Measurements from ENCODE around the gene OPCML. TPM values are rescaled to one million over a fixed set of nuclear protein-coding genes. Genes with fewer than 3 reads are reported as not detected.

OPCML gene
- polyA plus RNA-seq, 1 donor (not counting 4 experiments of a cell fraction or from before 2014, with no cell fraction given): 0.04 TPM

GRCh38 chr11:132632641-132633124 is 899.6 kb downstream of the OPCML start:
- FAIRE-seq: peak; percentile 26
- Histone ChIP-seq H3K4me1 (ENCODE audit: control insufficient read depth, extremely low read depth, insufficient read depth, low read length) (no peaks in the 10 kb centered on the region), H3K9me1 (ENCODE audit: control insufficient read depth, extremely low read depth, insufficient read depth, low read length) (no peaks in the 10 kb centered on the region), H3K4me2 (ENCODE audit: control insufficient read depth, extremely low read depth, insufficient read depth, low read depth, low read length) (no peak overlapping the region), H3K9ac (ENCODE audit: control insufficient read depth, extremely low read depth, insufficient read depth, low read length) (no peak overlapping the region), H2AFZ (ENCODE audit: control insufficient read depth, low read length) (no peak overlapping the region), H3K36me3 (ENCODE audit: control insufficient read depth in 2 of 2, extremely low read depth in 1 of 2, insufficient read depth in 2 of 2, low read length in 2 of 2) (no peaks in the 10 kb centered on the region), H3K4me3 (ENCODE audit: control insufficient read depth in 2 of 3, extremely low read depth in 1 of 3, insufficient read depth in 2 of 3, low read depth in 1 of 3, low read length in 3 of 3) (no peak overlapping the region), H4K20me1 (ENCODE audit: control insufficient read depth, extremely low read depth, insufficient read depth, low read length) (no peaks in the 10 kb centered on the region), H3K9me3 (ENCODE audit: control insufficient read depth, low read depth, low read length) (no peaks in the 10 kb centered on the region), H3K79me2 (ENCODE audit: control insufficient read depth, insufficient read depth, low read length) (no peaks in the 10 kb centered on the region), H3K27me3 (ENCODE audit: control insufficient read depth, extremely low read depth, insufficient read depth, low read length) (no peaks in the 10 kb centered on the region), H3K27ac (ENCODE audit: control insufficient read depth, insufficient read depth, low read length) (no peak overlapping the region)
- TF ChIP-seq EZH2 (IDR thresholded peaks at IDR 0.05; ENCODE audit: low read length): no peak
- no peak for TF ChIP-seq CTCF (optimal IDR thresholded peaks at IDR 0.05 in 1 of 3, IDR thresholded peaks at IDR 0.05 in 1 of 3, conservative IDR thresholded peaks at IDR 0.05 in 1 of 3; ENCODE audit: extremely low read depth in 1 of 3, insufficient read depth in 2 of 3, low read length in 3 of 3)
- peak; percentile 62 for DNase-seq (ENCODE audit: low read depth, low spot score)
- dilution Hi-C loops (cut with MboI; ENCODE audit: extremely low pct_ligation_motif_present, low sequenced_read_pairs): no loop called here

GRCh38 chr11:132631989-132632388 is 900.3 kb downstream of the OPCML start:
- Histone ChIP-seq H3K4me2 (ENCODE audit: control insufficient read depth, extremely low read depth, insufficient read depth, low read depth, low read length) (no peak overlapping the region), H3K27ac (ENCODE audit: control insufficient read depth, insufficient read depth, low read length) (no peak overlapping the region), H4K20me1 (ENCODE audit: control insufficient read depth, extremely low read depth, insufficient read depth, low read length) (no peaks in the 10 kb centered on the region), H3K9me1 (ENCODE audit: control insufficient read depth, extremely low read depth, insufficient read depth, low read length) (no peaks in the 10 kb centered on the region), H3K79me2 (ENCODE audit: control insufficient read depth, insufficient read depth, low read length) (no peaks in the 10 kb centered on the region), H3K9ac (ENCODE audit: control insufficient read depth, extremely low read depth, insufficient read depth, low read length) (no peak overlapping the region), H3K4me3 (ENCODE audit: control insufficient read depth in 2 of 3, extremely low read depth in 1 of 3, insufficient read depth in 2 of 3, low read depth in 1 of 3, low read length in 3 of 3) (no peak overlapping the region), H2AFZ (ENCODE audit: control insufficient read depth, low read length) (no peak overlapping the region), H3K9me3 (ENCODE audit: control insufficient read depth, low read depth, low read length) (no peaks in the 10 kb centered on the region), H3K4me1 (ENCODE audit: control insufficient read depth, extremely low read depth, insufficient read depth, low read length) (no peaks in the 10 kb centered on the region), H3K27me3 (ENCODE audit: control insufficient read depth, extremely low read depth, insufficient read depth, low read length) (no peaks in the 10 kb centered on the region), H3K36me3 (ENCODE audit: control insufficient read depth in 2 of 2, extremely low read depth in 1 of 2, insufficient read depth in 2 of 2, low read length in 2 of 2) (no peaks in the 10 kb centered on the region)
- DNase-seq (ENCODE audit: low read depth, low spot score) (no peak), FAIRE-seq (no peak)
- TF ChIP-seq CTCF (optimal IDR thresholded peaks at IDR 0.05 in 1 of 3, IDR thresholded peaks at IDR 0.05 in 1 of 3, conservative IDR thresholded peaks at IDR 0.05 in 1 of 3; ENCODE audit: extremely low read depth in 1 of 3, insufficient read depth in 2 of 3, low read length in 3 of 3) (no peak), EZH2 (IDR thresholded peaks at IDR 0.05; ENCODE audit: low read length) (no peak)
- dilution Hi-C loops (cut with MboI; ENCODE audit: extremely low pct_ligation_motif_present, low sequenced_read_pairs): no loop called here

Data from keratinocyte (primary cell).